Right lobe of liver (tissue), 6 donors: ENCODE results near the gene CNTNAP5. TPM values are rescaled to one million over a fixed set of nuclear protein-coding genes. Genes with fewer than 3 reads are reported as not detected.

ENCODE experiments used
- ATAC-seq, 4 donors: fragments of 200-7000 bp; cut with Tn5 transposase; one replicate each; pipeline ENCODE4 v1.9.1; 2020; ENCODE audit warnings: mild to moderate bottlenecking in 4 of 4, moderate library complexity in 4 of 4
- DNase-seq, 3 donors: peaks; one replicate each; pipeline ENCODE4 v3.0.0-alpha.2; 2020
- H3K27ac ChIP-seq, 3 donors: fragments of 200-600 bp; one replicate each; pipeline ENCODE4 v1.8.0; 2022
- H3K27me3 ChIP-seq, 2 donors: fragments of 200-600 bp; one replicate each; pipeline ENCODE4 v1.8.0; 2022
- H3K36me3 ChIP-seq, 4 donors: fragments of 200-600 bp; sonication (generic) in 1 of 4; one replicate each; pipeline versions ENCODE4 v1.5.1 to v1.8.0; 2017 to 2022; ENCODE audit warnings: control low read depth in 1 of 4
- H3K4me1 ChIP-seq, 4 donors: fragments of 200-600 bp; sonication (generic) in 1 of 4; one replicate each; pipeline versions ENCODE4 v1.5.1 to v1.8.0; 2017 to 2022; ENCODE audit warnings: control low read depth in 1 of 4
- H3K4me3 ChIP-seq, 3 donors: fragments of 200-600 bp; one replicate each; pipeline ENCODE4 v1.8.0; 2022
- H3K9me3 ChIP-seq, 4 donors: fragments of 200-600 bp; sonication (generic) in 1 of 4; one replicate each; pipeline versions ENCODE4 v1.5.1 to v1.8.0; 2017 to 2022; ENCODE audit warnings: control low read depth in 1 of 4
- CTCF ChIP-seq, 4 donors: fragments of 200-600 bp in 3 of 4; fragments of 450-650 bp in 1 of 4; IDR thresholded peaks; one replicate each; pipeline versions ENCODE4 v1.5.1 to v1.8.0; 2016 to 2022; ENCODE audit warnings: antibody characterized with exemption in 4 of 4, mild to moderate bottlenecking in 2 of 4
- POLR2A ChIP-seq: fragments of 450-650 bp; IDR thresholded peaks from one replicate; pipeline ENCODE4 v1.6.1; 2017; ENCODE audit warnings: antibody characterized with exemption, mild to moderate bottlenecking
- WGBS: methylation state at CpG from one replicate; pipeline ENCODE4 v1.1.6; 2018; ENCODE audit warnings: low coverage, low lambda C conversion rate; ENCODE audit not compliant: insufficient coverage; ENCODE audit errors: missing lambda C conversion rate; 5-methylcytosine and 5-hydroxymethylcytosine counted together
- intact Hi-C, 2 donors: fragments of 100-400 bp; cut with DNase I; formaldehyde crosslinking; loops; one replicate each; pipeline versions ENCODE4 v1.11.2 to v1.14.1; 2022
- total RNA-seq, 6 experiments: library from RNA; depleted of rRNA in 2 of 6; stranded (reverse); fragments of >200 nt in 2 of 6; fragmentation: NEBNext Ultra II Directional in 3 of 6; extraction: Animal tissue kit (Norgen Biotek cat#: 25700) in 3 of 6; gene quantifications; one replicate each; pipeline versions ENCODE4 v1.1.0 to v1.2.4, GENCODE V29; 2016 to 2023
- donor health status: DM: no; HTN: yes; CAD: no.
- donor health status: DM: no; HTN: no; CAD: no.
- donor health status: DM: no; HTN: no; CAD: no.
- donor health status: DM: no; HTN: yes; CAD: no.
- donor health status: DM: no; HTN: yes; CAD: no.

Gene CNTNAP5
- total RNA-seq, 6 experiments from 2014 or later: not detected

- H3K27ac ChIP-seq: no peak overlapping the region
- no peak for ATAC-seq
- no peaks in the 10 kb centered on the region for H3K36me3 ChIP-seq
- no peak overlapping the region for H3K4me3 ChIP-seq
- 7% methylated on average over 1 of the region's 1 CpG for WGBS
- DNase-seq: no peak
- H3K9me3 ChIP-seq: no peaks in the 10 kb centered on the region
- no peaks in the 10 kb centered on the region for H3K4me1 ChIP-seq
- intact Hi-C loops: no loop called here
- TF ChIP-seq CTCF (IDR thresholded peaks at IDR 0.05) (no peak), POLR2A (no peak)
- H3K27me3 ChIP-seq: no peaks in the 10 kb centered on the region
Measured at GRCh38 chr2:124257120-124257519, 232.0 kb downstream of the CNTNAP5 start.

DNA sequence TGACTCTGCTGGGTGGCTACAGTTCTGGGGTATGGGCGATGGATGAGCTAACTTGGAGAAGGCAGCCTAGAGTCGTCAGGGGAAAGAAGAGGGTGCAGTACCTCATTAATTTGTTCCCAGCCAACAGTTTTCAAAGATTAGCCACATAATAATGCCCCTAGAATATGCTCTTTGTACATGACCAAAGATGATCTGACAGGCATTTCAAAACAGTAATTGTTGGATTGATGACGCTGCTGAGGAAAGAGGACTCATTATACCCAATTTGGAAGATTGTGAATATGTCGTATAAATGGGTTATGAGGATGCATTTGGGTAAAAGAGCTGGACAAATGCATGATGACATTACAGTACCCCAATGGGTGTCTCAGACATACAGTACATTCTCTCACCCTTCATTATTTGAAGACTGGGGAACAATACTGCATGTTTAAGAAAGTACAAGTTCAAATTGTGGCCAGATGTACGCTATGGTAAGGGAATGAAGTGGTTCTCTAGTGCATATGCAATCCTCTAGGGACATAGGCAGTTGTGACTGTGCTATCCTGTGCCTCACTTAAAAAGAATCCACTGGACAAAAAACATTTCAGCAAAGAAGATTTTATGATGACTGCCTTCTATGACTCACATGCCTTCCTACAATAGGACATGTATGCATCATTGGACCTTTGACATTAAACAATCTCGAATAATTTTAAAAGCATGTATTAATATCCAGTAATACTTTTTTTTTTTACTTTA lies 233.2 kb downstream of the CNTNAP5 start:
- H3K36me3 ChIP-seq: no peaks in the 10 kb centered on the region
- no peaks in the 10 kb centered on the region for H3K27me3 ChIP-seq
- H3K4me3 ChIP-seq: no peak overlapping the region
- no peak for ATAC-seq
- no peaks in the 10 kb centered on the region for H3K9me3 ChIP-seq
- intact Hi-C loops: no loop called here
- no peak overlapping the region for H3K27ac ChIP-seq
- TF ChIP-seq CTCF (IDR thresholded peaks at IDR 0.05) (no peak), POLR2A (no peak)
- H3K4me1 ChIP-seq: no peaks in the 10 kb centered on the region
- DNase-seq: no peak
- WGBS: 27% methylated on average over 5 of the region's 6 CpGs

- DNase-seq: no peak
- no peaks in the 10 kb centered on the region for H3K9me3 ChIP-seq
Measured at GRCh38 chr2:124261456-124261855, 236.4 kb downstream of the CNTNAP5 start.

DNA sequence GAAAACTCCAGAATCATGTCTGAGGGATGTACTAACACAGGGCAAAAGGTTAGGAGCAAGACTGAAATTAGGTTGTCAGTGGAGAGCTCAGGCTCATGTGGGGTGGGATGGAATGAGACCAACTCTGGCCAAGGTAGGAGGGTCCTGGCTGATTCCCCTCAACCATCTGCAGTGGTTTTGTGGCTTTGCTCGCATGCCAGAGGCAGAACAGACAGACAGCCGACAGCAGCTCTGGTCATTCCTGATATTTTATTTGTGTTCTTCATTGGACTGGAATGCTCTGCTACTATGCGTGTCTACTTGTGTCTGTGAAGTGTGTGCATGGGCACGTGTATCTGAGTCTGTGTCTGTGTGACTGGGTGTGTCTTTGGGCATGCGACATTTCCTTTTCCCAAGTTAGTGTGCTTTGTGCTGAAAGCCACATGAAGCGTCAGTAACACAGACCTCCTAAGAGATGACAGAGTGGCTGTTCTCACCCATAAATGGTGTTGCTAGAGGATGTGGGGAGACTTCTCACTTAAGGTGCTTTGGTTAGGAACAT lies 239.5 kb downstream of the CNTNAP5 start:
- intact Hi-C loops: no loop called here
- ATAC-seq: no peak
- no peak for DNase-seq
- Histone ChIP-seq H3K27ac (no peak overlapping the region), H3K4me3 (no peak overlapping the region), H3K4me1 (no peaks in the 10 kb centered on the region), H3K36me3 (no peaks in the 10 kb centered on the region), H3K9me3 (no peaks in the 10 kb centered on the region), H3K27me3 (no peaks in the 10 kb centered on the region)
- WGBS: 58% methylated on average over 4 of the region's 6 CpGs
- no peak for TF ChIP-seq POLR2A
- TF ChIP-seq CTCF (IDR thresholded peaks at IDR 0.05): no peak

More at GRCh38 chr2:124261456-124261855, 236.4 kb downstream of the CNTNAP5 start:
- Histone ChIP-seq H3K27ac (no peak overlapping the region), H3K4me1 (no peaks in the 10 kb centered on the region), H3K4me3 (no peak overlapping the region), H3K36me3 (no peaks in the 10 kb centered on the region), H3K27me3 (no peaks in the 10 kb centered on the region)
- intact Hi-C loops: no loop called here
- ATAC-seq: no peak
- 53% methylated on average over 5 of the region's 5 CpGs for WGBS
- no peak for TF ChIP-seq POLR2A
- no peak for TF ChIP-seq CTCF (IDR thresholded peaks at IDR 0.05)
